HEK293 (cell line): ENCODE results near the gene RUVBL1.

Source experiments
- CTCF ChIA-PET: fragments of 350-600 bp; formaldehyde crosslinking; extraction: SDS; loops from one replicate; lab custom pipeline; 2021; ENCODE audit warnings: antibody characterized with exemption; lab: Yijun Ruan, JAX
- POLR2A ChIA-PET: fragments of 300-600 bp; formaldehyde crosslinking; extraction: SDS; loops from one replicate; lab custom pipeline; 2020; ENCODE audit warnings: antibody characterized with exemption, inconsistent platforms; lab: Yijun Ruan, JAX
- H3K27ac ChIP-seq: fragments of 200-500 bp; sonication (Bioruptor generic); 2 replicates; pipeline ENCODE4 v1.5.1; 2014; ENCODE audit warnings: low read depth, low read length, control low read depth, inconsistent platforms; ENCODE audit errors: extremely low read depth
- H3K36me3 ChIP-seq, 2 experiments: fragments of 200-500 bp in 1 of 2; sonication (Bioruptor generic) in 1 of 2; 1 replicate in 1 of 2; 2 replicates in 1 of 2; pipeline ENCODE4 v1.5.1; 2014 to 2017; ENCODE audit warnings: inconsistent platforms in 2 of 2, low read length in 2 of 2; ENCODE audit not compliant: control insufficient read depth in 2 of 2, insufficient read depth in 1 of 2
- H3K4me1 ChIP-seq: fragments of 200-500 bp; sonication (Bioruptor generic); 2 replicates; pipeline ENCODE4 v1.5.1; 2014; ENCODE audit warnings: mild to moderate bottlenecking, low read length, inconsistent platforms; ENCODE audit not compliant: control insufficient read depth, insufficient read depth
- H3K4me3 ChIP-seq: 2 replicates; pipeline ENCODE4 v1.5.1; 2011; ENCODE audit warnings: low read depth, mild to moderate bottlenecking, control low read depth, low read length, moderate library complexity
- H3K9me3 ChIP-seq: fragments of 200-500 bp; sonication (Bioruptor generic); 2 replicates; pipeline ENCODE4 v1.5.1; 2014; ENCODE audit warnings: low read depth, low read length, inconsistent platforms; ENCODE audit not compliant: control insufficient read depth, insufficient read depth
- BCL11A ChIP-seq: fragments of 450-650 bp; formaldehyde crosslinking; IDR thresholded peaks from 2 replicates; pipeline ENCODE4 v1.5.1; 2016; ENCODE audit warnings: low read depth, missing biosample characterization, missing genetic modification characterization
- KLF7 ChIP-seq: fragments of 450-650 bp; formaldehyde crosslinking; IDR thresholded peaks from 2 replicates; pipeline ENCODE4 v1.5.1; 2016; ENCODE audit warnings: missing biosample characterization, missing genetic modification characterization, borderline replicate concordance
- PRDM1 ChIP-seq: fragments of 450-650 bp; formaldehyde crosslinking; IDR thresholded peaks from 2 replicates; pipeline ENCODE4; 2016; ENCODE audit warnings: missing biosample characterization, missing genetic modification characterization
- SALL2 ChIP-seq: fragments of 450-650 bp; formaldehyde crosslinking; IDR thresholded peaks from 2 replicates; pipeline ENCODE4 v1.5.0; 2017; ENCODE audit warnings: missing biosample characterization, mild to moderate bottlenecking, missing genetic modification characterization, borderline replicate concordance
- TCF7L2 ChIP-seq: IDR thresholded peaks from 2 replicates; pipeline ENCODE4 v1.6.1; 2011; ENCODE audit warnings: low read depth, mild to moderate bottlenecking, inconsistent platforms, low read length, moderate library complexity, borderline replicate concordance
- YY2 ChIP-seq: fragments of 450-650 bp; formaldehyde crosslinking; IDR thresholded peaks from 2 replicates; pipeline ENCODE4 v1.5.1; 2016; ENCODE audit warnings: missing biosample characterization, missing genetic modification characterization
- ZBTB17 ChIP-seq: fragments of 450-650 bp; formaldehyde crosslinking; IDR thresholded peaks from 2 replicates; pipeline ENCODE4 v1.5.1; 2016; ENCODE audit warnings: missing biosample characterization, missing genetic modification characterization
- ZBTB20 ChIP-seq: fragments of 450-650 bp; formaldehyde crosslinking; IDR thresholded peaks from 2 replicates; pipeline ENCODE4 v1.5.1; 2016; ENCODE audit warnings: missing biosample characterization, missing genetic modification characterization
- ZFP41 ChIP-seq: fragments of 450-650 bp; formaldehyde crosslinking; IDR thresholded peaks from 2 replicates; pipeline ENCODE4 v1.5.1; 2016; ENCODE audit warnings: missing biosample characterization, missing genetic modification characterization, borderline replicate concordance
- ZNF23 ChIP-seq: fragments of 450-650 bp; formaldehyde crosslinking; IDR thresholded peaks from 2 replicates; pipeline ENCODE4 v1.5.1; 2016; ENCODE audit warnings: missing biosample characterization, missing genetic modification characterization, borderline replicate concordance
- ZNF394 ChIP-seq: fragments of 450-650 bp; formaldehyde crosslinking; IDR thresholded peaks from 2 replicates; pipeline ENCODE4 v1.5.1; 2016; ENCODE audit warnings: missing biosample characterization, missing genetic modification characterization, mild to moderate bottlenecking, moderate library complexity, borderline replicate concordance
- ZNF501 ChIP-seq: fragments of 450-650 bp; formaldehyde crosslinking; IDR thresholded peaks from 2 replicates; pipeline ENCODE4 v1.5.1; 2016; ENCODE audit warnings: missing biosample characterization, missing genetic modification characterization
- ZNF521 ChIP-seq: fragments of 450-650 bp; formaldehyde crosslinking; IDR thresholded peaks from 2 replicates; pipeline ENCODE4 v1.5.1; 2017; ENCODE audit warnings: missing biosample characterization, mild to moderate bottlenecking, missing genetic modification characterization
- ZNF561 ChIP-seq: fragments of 450-650 bp; IDR thresholded peaks from 2 replicates; pipeline ENCODE4 v1.5.1; 2018; ENCODE audit warnings: missing biosample characterization, missing genetic modification characterization, borderline replicate concordance
- ZNF585B ChIP-seq: fragments of 450-650 bp; formaldehyde crosslinking; IDR thresholded peaks from 2 replicates; pipeline ENCODE4 v1.5.1; 2016; ENCODE audit warnings: missing biosample characterization, missing genetic modification characterization
- ZNF623 ChIP-seq: fragments of 450-650 bp; formaldehyde crosslinking; IDR thresholded peaks from 2 replicates; pipeline ENCODE4 v1.5.1; 2016; ENCODE audit warnings: missing biosample characterization, missing genetic modification characterization
- ZNF660 ChIP-seq: fragments of 450-650 bp; IDR thresholded peaks from 2 replicates; pipeline ENCODE4 v1.5.1; 2018; ENCODE audit warnings: missing biosample characterization, mild to moderate bottlenecking, missing genetic modification characterization
- ZNF664 ChIP-seq: fragments of 450-650 bp; formaldehyde crosslinking; IDR thresholded peaks from 2 replicates; pipeline ENCODE4 v1.5.1; 2016; ENCODE audit warnings: missing biosample characterization, missing genetic modification characterization
- ZNF792 ChIP-seq: fragments of 450-650 bp; formaldehyde crosslinking; IDR thresholded peaks from 2 replicates; pipeline ENCODE4 v1.5.1; 2016; ENCODE audit warnings: missing biosample characterization, missing genetic modification characterization
- TF ChIP-seq, protein P1 (sequence below): fragments of 450-650 bp; formaldehyde crosslinking; IDR thresholded peaks from 2 replicates; pipeline ENCODE4 v1.5.1; 2016; ENCODE audit warnings: missing biosample characterization, missing genetic modification characterization
- TF ChIP-seq, protein P2 (sequence below): fragments of 450-650 bp; formaldehyde crosslinking; IDR thresholded peaks from 2 replicates; pipeline ENCODE4 v1.5.1; 2017; ENCODE audit warnings: missing biosample characterization, missing genetic modification characterization

Gene RUVBL1

DNA sequence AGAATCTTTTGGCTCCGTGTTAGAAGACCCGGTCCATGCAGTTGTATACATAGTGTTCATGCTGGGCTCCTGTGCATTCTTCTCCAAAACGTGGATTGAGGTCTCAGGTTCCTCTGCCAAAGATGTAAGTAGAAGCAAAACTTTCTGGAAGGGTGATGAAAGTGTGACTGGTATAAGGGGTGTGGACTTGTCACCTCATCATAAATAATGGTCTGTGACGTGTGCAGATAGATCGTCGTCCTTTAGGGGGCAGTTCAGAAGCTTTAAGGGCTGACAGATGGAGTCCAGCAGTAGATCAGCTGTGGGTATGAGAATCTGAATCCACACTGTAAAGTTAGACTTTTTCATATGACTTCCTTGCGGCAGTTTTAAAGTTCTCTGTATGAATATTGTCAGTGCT lies 56.1 kb downstream of the RUVBL1 start:
- H3K4me3 ChIP-seq, result no peak overlapping the region
- no peaks in the 10 kb centered on the region for H3K9me3 ChIP-seq
- POLR2A ChIA-PET, result interaction anchor here (1.5 kb wide), 1 partner anchor 11 kb away, joined by 4 read pairs; no protein-coding TSS in a partner anchor
- H3K4me1 ChIP-seq, result no peaks in the 10 kb centered on the region
- H3K27ac ChIP-seq, result no peak overlapping the region
- CTCF ChIA-PET, result interaction anchor here (1.0 to 3.2 kb wide), 5 partner anchors 10 to 138 kb away, joined by 3 to 23 read pairs (median 4); no protein-coding TSS in a partner anchor
- peaks cover 10 to 99% of the 10 kb centered on the region in 2 experiments; a peak in 2 of 3 replicates for H3K36me3 ChIP-seq
- no peak for TF ChIP-seq YY2 (tag by site-specific recombination)
- TF ChIP-seq ZBTB17, result 0 out of 2 replicates have a peak, but pooled peaks have one; percentile 9

DNA sequence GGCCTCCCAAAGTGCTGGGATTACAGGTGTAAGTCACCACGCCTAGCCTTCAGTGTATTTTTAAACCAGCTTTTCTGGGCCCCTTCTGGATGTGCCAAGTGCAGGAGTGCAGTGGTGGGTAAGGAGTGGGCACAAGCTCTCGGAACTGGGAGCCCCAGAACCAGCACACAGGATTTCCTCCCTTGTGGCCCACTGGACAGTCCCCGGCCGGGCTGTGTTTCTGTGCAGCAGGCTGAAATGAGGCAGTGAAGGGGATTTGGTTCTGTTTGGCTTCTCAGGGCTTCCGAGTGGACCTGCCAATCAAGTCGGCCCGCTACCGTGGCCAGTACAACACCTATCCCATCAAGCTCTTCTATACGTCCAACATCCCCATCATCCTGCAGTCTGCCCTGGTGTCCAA lies 56.9 kb downstream of the RUVBL1 start:
- TF ChIP-seq KLF7 (tag by site-specific recombination) (no peak), ZNF501 (tag by site-specific recombination) (no peak), ZNF561 (no peak), ZNF623 (no peak)
- Histone ChIP-seq H3K27ac (no peak overlapping the region), H3K4me1 (no peaks in the 10 kb centered on the region), H3K4me3 (no peak overlapping the region), H3K36me3 (peaks cover 10 to 99% of the 10 kb centered on the region in 2 experiments; a peak in 2 of 3 replicates), H3K9me3 (no peaks in the 10 kb centered on the region)
- CTCF ChIA-PET, result interaction anchor here (0.7 to 3.2 kb wide), 5 partner anchors 29 to 895 kb away, joined by 3 to 23 read pairs (median 4); no protein-coding TSS in a partner anchor
- POLR2A ChIA-PET, result interaction anchor here (1.5 kb wide), 1 partner anchor 10 kb away, joined by 4 read pairs; no protein-coding TSS in a partner anchor

DNA sequence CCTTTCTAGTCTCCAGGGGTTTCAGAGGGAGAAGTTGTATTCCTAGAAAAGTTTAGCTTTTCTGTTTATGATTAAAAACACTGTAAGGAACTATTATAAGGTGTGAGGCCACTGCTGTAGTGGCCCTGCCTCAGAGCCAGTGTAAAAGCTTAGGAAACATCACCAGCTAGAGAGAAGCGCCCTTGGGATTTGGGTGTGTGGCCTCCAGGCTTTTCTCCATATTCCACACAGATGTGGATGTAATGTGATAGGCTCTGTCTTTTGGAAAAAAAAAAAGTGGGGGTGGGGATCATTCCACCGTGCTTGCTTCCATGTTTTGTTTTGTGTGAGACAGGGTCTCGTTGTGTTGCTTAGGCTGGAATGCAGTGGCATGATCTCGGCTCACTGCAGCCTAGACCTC lies 57.5 kb downstream of the RUVBL1 start:
- ChIA-PET CTCF (interaction anchor here (0.7 kb wide), 2 partner anchors 30 to 441 kb away, joined by 3 to 5 read pairs; no protein-coding TSS in a partner anchor), POLR2A (no interaction called here)
- no peak overlapping the region for H3K4me3 ChIP-seq
- TF ChIP-seq ZNF664 (tag by site-specific recombination), result no peak
- TF ChIP-seq, protein P1, sequence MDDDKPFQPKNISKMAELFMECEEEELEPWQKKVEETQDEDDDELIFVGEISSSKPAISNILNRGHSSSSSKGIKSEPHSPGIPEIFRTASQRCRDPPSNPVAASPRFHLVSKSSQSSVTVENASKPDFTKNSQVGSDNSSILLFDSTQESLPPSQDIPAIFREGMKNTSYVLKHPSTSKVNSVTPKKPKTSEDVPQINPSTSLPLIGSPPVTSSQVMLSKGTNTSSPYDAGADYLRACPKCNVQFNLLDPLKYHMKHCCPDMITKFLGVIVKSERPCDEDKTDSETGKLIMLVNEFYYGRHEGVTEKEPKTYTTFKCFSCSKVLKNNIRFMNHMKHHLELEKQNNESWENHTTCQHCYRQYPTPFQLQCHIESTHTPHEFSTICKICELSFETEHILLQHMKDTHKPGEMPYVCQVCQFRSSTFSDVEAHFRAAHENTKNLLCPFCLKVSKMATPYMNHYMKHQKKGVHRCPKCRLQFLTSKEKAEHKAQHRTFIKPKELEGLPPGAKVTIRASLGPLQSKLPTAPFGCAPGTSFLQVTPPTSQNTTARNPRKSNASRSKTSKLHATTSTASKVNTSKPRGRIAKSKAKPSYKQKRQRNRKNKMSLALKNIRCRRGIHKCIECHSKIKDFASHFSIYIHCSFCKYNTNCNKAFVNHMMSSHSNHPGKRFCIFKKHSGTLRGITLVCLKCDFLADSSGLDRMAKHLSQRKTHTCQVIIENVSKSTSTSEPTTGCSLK, result no peak
- no peak for TF ChIP-seq ZNF660 (tag by site-specific recombination)
- no peak for TF ChIP-seq ZNF394 (tag by site-specific recombination)
- no peak overlapping the region for H3K27ac ChIP-seq
- peaks cover 10 to 99% of the 10 kb centered on the region in 2 experiments; a peak in 2 of 3 replicates for H3K36me3 ChIP-seq
- no peaks in the 10 kb centered on the region for H3K4me1 ChIP-seq
- H3K9me3 ChIP-seq, result no peaks in the 10 kb centered on the region

DNA sequence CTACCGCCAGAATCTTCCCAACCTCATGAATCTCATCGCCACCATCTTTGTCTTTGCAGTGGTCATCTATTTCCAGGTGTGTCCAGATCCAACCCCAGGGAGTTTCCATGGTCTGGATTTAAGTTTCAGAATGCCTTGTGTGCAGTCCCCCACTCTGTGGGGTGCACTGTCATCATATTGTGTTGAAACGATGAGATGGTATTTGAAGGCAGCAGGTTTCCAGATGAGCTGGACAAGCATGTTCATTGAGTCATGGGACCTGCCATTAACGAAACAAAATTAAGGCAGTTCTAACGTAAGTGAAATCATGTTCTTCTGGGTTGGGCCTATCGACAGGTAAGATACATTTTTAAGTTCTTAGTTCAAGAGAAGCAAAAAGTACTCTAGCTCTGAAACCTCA lies 58.6 kb downstream of the RUVBL1 start:
- Histone ChIP-seq H3K9me3 (no peaks in the 10 kb centered on the region), H3K4me3 (no peak overlapping the region), H3K36me3 (peaks cover 10 to 99% of the 10 kb centered on the region in 2 experiments; a peak in 2 of 3 replicates), H3K27ac (no peak overlapping the region), H3K4me1 (no peaks in the 10 kb centered on the region)
- TF ChIP-seq ZNF585B (tag by site-specific recombination), result no peak
- CTCF ChIA-PET, result interaction anchor here (1.0 kb wide), 1 partner anchor 544 kb away, joined by 6 read pairs; no protein-coding TSS in a partner anchor
- POLR2A ChIA-PET, result interaction anchor here (0.7 kb wide), 1 partner anchor 553 kb away, joined by 5 read pairs; no protein-coding TSS in a partner anchor

DNA sequence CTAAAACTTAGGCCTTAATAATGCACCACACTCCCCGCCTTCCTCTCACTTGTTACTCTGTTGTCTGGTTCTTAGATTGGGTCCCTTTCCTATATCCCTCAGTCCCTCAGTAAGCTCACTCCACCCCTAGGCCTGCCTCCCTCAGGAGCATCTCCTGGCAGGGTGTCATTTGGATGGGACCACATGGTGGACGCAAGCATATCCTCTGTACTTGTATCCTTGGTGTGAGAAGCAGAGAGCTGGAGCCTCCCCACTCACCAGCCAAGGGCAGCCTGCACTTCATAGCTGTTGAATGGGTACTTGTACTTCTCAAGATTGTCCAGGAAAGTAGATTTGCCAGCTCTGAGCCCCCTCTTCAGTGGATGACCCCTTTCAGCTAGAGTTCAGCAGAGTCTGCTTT lies 59.7 kb downstream of the RUVBL1 start:
- CTCF ChIA-PET, result interaction anchor here (0.6 to 0.7 kb wide), 3 partner anchors 57 to 104 kb away, joined by 3 to 5 read pairs (median 4); no protein-coding TSS in a partner anchor
- Histone ChIP-seq H3K4me1 (no peaks in the 10 kb centered on the region), H3K27ac (no peak overlapping the region), H3K4me3 (no peak overlapping the region), H3K9me3 (no peaks in the 10 kb centered on the region), H3K36me3 (peaks cover 10 to 99% of the 10 kb centered on the region in 2 experiments; a peak in 2 of 3 replicates)
- POLR2A ChIA-PET, result no interaction called here
- no peak for TF ChIP-seq BCL11A (tag by site-specific recombination)
- TF ChIP-seq ZNF521 (tag by site-specific recombination), result no peak
- TF ChIP-seq, protein P2, sequence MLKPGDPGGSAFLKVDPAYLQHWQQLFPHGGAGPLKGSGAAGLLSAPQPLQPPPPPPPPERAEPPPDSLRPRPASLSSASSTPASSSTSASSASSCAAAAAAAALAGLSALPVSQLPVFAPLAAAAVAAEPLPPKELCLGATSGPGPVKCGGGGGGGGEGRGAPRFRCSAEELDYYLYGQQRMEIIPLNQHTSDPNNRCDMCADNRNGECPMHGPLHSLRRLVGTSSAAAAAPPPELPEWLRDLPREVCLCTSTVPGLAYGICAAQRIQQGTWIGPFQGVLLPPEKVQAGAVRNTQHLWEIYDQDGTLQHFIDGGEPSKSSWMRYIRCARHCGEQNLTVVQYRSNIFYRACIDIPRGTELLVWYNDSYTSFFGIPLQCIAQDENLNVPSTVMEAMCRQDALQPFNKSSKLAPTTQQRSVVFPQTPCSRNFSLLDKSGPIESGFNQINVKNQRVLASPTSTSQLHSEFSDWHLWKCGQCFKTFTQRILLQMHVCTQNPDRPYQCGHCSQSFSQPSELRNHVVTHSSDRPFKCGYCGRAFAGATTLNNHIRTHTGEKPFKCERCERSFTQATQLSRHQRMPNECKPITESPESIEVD, result no peak
- no peak for TF ChIP-seq ZNF23 (tag by site-specific recombination)
- TF ChIP-seq SALL2 (tag by site-specific recombination), result no peak
- TF ChIP-seq ZFP41 (tag by site-specific recombination), result no peak
- TF ChIP-seq ZBTB20 (tag by site-specific recombination), result no peak
- TF ChIP-seq PRDM1 (tag by site-specific recombination), result no peak
- no peak for TF ChIP-seq ZNF792 (tag by site-specific recombination)
- no peak for TF ChIP-seq ZNF664 (tag by site-specific recombination)
- no peak for TF ChIP-seq TCF7L2
